ENCODE data around the gene CSPG5.

DNA sequence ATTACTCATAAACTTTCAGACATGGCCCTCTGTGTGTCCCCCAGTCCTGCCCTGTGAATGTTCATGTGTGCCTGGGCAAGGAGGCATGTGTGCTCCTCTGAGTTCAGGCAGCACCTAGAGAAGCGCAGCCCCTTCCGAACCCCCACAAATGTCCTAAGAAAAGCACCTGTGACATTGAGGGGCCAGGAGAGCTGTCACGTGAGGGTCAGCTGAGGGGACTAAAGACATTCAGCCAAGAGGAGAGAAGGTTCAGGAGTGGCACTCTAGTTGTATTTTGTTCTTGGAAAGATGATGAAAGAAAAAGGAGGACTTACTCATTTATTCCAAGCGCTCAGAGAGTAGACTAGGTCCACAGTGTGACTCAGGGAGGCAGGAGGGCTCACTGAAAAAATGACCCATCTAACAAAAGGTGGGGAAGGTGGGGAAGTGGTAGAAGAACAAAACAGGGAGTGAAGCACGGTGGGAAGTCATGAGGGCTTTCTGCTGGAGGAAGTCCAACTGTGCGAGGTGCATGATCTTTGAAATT is 37.0 kb downstream of the CSPG5 start:
- TF ChIP-seq, protein P1, sequence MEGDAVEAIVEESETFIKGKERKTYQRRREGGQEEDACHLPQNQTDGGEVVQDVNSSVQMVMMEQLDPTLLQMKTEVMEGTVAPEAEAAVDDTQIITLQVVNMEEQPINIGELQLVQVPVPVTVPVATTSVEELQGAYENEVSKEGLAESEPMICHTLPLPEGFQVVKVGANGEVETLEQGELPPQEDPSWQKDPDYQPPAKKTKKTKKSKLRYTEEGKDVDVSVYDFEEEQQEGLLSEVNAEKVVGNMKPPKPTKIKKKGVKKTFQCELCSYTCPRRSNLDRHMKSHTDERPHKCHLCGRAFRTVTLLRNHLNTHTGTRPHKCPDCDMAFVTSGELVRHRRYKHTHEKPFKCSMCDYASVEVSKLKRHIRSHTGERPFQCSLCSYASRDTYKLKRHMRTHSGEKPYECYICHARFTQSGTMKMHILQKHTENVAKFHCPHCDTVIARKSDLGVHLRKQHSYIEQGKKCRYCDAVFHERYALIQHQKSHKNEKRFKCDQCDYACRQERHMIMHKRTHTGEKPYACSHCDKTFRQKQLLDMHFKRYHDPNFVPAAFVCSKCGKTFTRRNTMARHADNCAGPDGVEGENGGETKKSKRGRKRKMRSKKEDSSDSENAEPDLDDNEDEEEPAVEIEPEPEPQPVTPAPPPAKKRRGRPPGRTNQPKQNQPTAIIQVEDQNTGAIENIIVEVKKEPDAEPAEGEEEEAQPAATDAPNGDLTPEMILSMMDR (conservative IDR thresholded peaks at IDR 0.05; ENCODE audit: low read depth, low read length), result no peak
- TF ChIP-seq EZH2 (IDR thresholded peaks at IDR 0.05; ENCODE audit: low read length, unreplicated experiment), result no peak

All from PC-3 (cell line).